ENCODE results near the gene RAP2B.

The RAP2B gene

DNA sequence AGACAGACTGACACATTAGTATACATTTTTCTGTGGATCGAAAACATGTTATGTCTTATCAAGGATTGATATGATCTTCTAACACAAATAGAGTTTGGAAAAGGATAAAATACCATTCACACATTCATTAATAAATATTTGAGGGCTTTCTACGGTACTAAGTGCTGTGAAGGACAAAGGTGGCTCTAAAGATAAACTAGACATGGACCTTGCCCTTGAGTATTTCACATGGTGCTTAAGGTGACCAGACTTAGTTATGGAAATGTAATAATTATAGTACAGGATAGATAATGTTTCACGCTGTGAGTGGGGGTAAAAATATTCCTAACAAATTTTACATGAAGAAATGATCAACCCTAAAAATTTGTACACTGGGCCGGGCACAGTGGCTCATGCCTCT is 3.8 kb upstream of the RAP2B start:
- no peak overlapping the region for H3K4me3 ChIP-seq (ENCODE audit: low read depth, low read length)
- no peak for DNase-seq (ENCODE audit: low read depth)

GRCh38 chr3:153158961-153159735 is 2.9 kb upstream of the RAP2B start:
- TF ChIP-seq, protein P1, sequence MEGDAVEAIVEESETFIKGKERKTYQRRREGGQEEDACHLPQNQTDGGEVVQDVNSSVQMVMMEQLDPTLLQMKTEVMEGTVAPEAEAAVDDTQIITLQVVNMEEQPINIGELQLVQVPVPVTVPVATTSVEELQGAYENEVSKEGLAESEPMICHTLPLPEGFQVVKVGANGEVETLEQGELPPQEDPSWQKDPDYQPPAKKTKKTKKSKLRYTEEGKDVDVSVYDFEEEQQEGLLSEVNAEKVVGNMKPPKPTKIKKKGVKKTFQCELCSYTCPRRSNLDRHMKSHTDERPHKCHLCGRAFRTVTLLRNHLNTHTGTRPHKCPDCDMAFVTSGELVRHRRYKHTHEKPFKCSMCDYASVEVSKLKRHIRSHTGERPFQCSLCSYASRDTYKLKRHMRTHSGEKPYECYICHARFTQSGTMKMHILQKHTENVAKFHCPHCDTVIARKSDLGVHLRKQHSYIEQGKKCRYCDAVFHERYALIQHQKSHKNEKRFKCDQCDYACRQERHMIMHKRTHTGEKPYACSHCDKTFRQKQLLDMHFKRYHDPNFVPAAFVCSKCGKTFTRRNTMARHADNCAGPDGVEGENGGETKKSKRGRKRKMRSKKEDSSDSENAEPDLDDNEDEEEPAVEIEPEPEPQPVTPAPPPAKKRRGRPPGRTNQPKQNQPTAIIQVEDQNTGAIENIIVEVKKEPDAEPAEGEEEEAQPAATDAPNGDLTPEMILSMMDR (IDR thresholded peaks at IDR 0.05; ENCODE audit: low read depth, low read length), result no peak
- TF ChIP-seq MAX (IDR thresholded peaks at IDR 0.05; ENCODE audit: low read depth, low read length), result no peak
- no peak for TF ChIP-seq MYC (IDR thresholded peaks at IDR 0.05; ENCODE audit: low read depth, low read length)
- TF ChIP-seq POLR2A (IDR thresholded peaks at IDR 0.05; ENCODE audit: extremely low read depth, insufficient read length), result no peak
- no peak overlapping the region for H3K4me3 ChIP-seq (ENCODE audit: low read depth, low read length)
- no peak for DNase-seq (ENCODE audit: low read depth)

More for the DNA sequence above, 3.8 kb upstream of the RAP2B start:
- no peak for TF ChIP-seq MAX (IDR thresholded peaks at IDR 0.05; ENCODE audit: low read depth, low read length)
- TF ChIP-seq POLR2A (IDR thresholded peaks at IDR 0.05; ENCODE audit: extremely low read depth, insufficient read length), result no peak
- TF ChIP-seq, protein P1 (IDR thresholded peaks at IDR 0.05; ENCODE audit: low read depth, low read length), result no peak
- TF ChIP-seq MYC (IDR thresholded peaks at IDR 0.05; ENCODE audit: low read depth, low read length), result no peak

GRCh38 chr3:153159771-153160397 is 2.1 kb upstream of the RAP2B start:
- H3K4me3 ChIP-seq (ENCODE audit: low read depth, low read length), result peak overlapping the region; percentile 86
- no peak for DNase-seq (ENCODE audit: low read depth)
- TF ChIP-seq, protein P1 (IDR thresholded peaks at IDR 0.05; ENCODE audit: low read depth, low read length), result no peak
- no peak for TF ChIP-seq POLR2A (IDR thresholded peaks at IDR 0.05; ENCODE audit: extremely low read depth, insufficient read length)
- TF ChIP-seq MYC (IDR thresholded peaks at IDR 0.05; ENCODE audit: low read depth, low read length), result no peak
- TF ChIP-seq MAX (IDR thresholded peaks at IDR 0.05; ENCODE audit: low read depth, low read length), result no peak

GRCh38 chr3:153160451-153161137 is 1.4 kb upstream of the RAP2B start:
- TF ChIP-seq MYC (IDR thresholded peaks at IDR 0.05; ENCODE audit: low read depth, low read length) (0 out of 2 replicates have a peak, but pooled peaks have one; percentile 33), MAX (IDR thresholded peaks at IDR 0.05; ENCODE audit: low read depth, low read length) (peak; percentile 36; the same call in 1 of the 2 replicates), POLR2A (IDR thresholded peaks at IDR 0.05; ENCODE audit: extremely low read depth, insufficient read length) (no peak)
- TF ChIP-seq, protein P1 (IDR thresholded peaks at IDR 0.05; ENCODE audit: low read depth, low read length), result no peak

DNA sequence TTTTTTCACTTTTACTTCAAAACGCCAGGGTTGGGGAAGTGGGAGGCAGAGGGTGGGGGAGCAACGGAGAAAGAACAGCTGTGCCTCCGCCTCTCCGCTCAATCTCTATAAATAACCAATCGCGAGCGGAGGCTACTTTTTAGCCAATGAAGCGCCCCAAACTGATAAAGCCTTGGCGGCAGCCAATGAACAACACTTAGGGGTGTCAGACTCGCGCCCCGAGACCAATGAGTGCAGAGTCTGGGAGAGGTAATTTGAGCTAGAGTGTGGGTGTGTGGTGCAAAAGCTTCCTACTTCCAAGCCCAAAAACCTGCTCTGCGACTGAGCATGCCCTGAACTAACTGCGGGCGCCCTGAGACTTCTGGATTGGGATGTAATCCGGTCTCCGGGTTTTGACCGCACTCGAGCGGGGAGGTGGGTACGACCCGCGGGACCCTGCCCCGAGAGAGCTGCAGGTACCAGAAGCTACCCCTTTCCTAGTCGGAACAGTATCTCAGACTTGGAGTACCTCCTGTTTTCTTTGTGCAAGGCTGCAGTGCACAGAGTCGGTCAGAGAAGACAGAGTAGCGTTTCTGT is 800 bp upstream of the RAP2B start:
- TF ChIP-seq MAX (IDR thresholded peaks at IDR 0.05; ENCODE audit: low read depth, low read length) (no peak; the same call in 1 of the 2 replicates), POLR2A (IDR thresholded peaks at IDR 0.05; ENCODE audit: extremely low read depth, insufficient read length) (peak; percentile 42), MYC (IDR thresholded peaks at IDR 0.05; ENCODE audit: low read depth, low read length) (no peak; the same call in 1 of the 2 replicates)
- peak; percentile 99 for DNase-seq (ENCODE audit: low read depth)
- H3K4me3 ChIP-seq (ENCODE audit: low read depth, low read length), result peak overlapping the region; percentile 91

More at GRCh38 chr3:153160451-153161137, 1.4 kb upstream of the RAP2B start:
- DNase-seq (ENCODE audit: low read depth), result peak; percentile 88
- H3K4me3 ChIP-seq (ENCODE audit: low read depth, low read length), result peak overlapping the region; percentile 86
